SJCRH30 (cell line): Measurements from ENCODE around the gene NDUFAF5. TPM values are rescaled to one million over a fixed set of nuclear protein-coding genes. Genes with fewer than 3 reads are reported as not detected.
A peak's percentile ranks its signal among the peaks of the same experiment; 100 is the strongest.

Experiments
- DNase-seq, 2 experiments: peaks; one replicate each; pipeline ENCODE4 v3.0.0-alpha.2; 2015 to 2020
- H3K27ac ChIP-seq: fragments of 250-450 bp; sonication (Bioruptor Pico); 2 replicates; pipeline ENCODE4 v1.5.1; 2020; ENCODE audit warnings: mild to moderate bottlenecking, moderate library complexity
- H3K27me3 ChIP-seq: fragments of 250-450 bp; sonication (Bioruptor Pico); 2 replicates; pipeline ENCODE4 v1.5.1; 2020; ENCODE audit warnings: mild to moderate bottlenecking, moderate library complexity
- H3K36me3 ChIP-seq: fragments of 250-450 bp; sonication (Bioruptor Pico); 2 replicates; pipeline ENCODE4 v1.5.1; 2020; ENCODE audit warnings: mild to moderate bottlenecking, moderate library complexity
- H3K4me1 ChIP-seq: fragments of 250-450 bp; sonication (Bioruptor Pico); 2 replicates; pipeline ENCODE4 v1.5.1; 2020; ENCODE audit warnings: mild to moderate bottlenecking, moderate library complexity
- H3K4me3 ChIP-seq: fragments of 250-450 bp; sonication (Bioruptor Pico); 2 replicates; pipeline ENCODE4 v1.5.1; 2020; ENCODE audit warnings: mild to moderate bottlenecking, moderate library complexity
- H3K9me3 ChIP-seq: fragments of 250-450 bp; sonication (Bioruptor Pico); replicated peaks from 2 replicates; pipeline ENCODE4 v1.5.1; 2020; ENCODE audit warnings: mild to moderate bottlenecking, moderate library complexity
- total RNA-seq: library from RNA; depleted of rRNA; stranded (reverse); fragments of >200 nt; shearing (Covaris generic); gene quantifications from 2 replicates; pipeline ENCODE4 v1.2.3, GENCODE V29; 2014; rRNA removed

NDUFAF5 gene
- total RNA-seq, 1 experiment from 2014 or later = 36.2 TPM

DNA sequence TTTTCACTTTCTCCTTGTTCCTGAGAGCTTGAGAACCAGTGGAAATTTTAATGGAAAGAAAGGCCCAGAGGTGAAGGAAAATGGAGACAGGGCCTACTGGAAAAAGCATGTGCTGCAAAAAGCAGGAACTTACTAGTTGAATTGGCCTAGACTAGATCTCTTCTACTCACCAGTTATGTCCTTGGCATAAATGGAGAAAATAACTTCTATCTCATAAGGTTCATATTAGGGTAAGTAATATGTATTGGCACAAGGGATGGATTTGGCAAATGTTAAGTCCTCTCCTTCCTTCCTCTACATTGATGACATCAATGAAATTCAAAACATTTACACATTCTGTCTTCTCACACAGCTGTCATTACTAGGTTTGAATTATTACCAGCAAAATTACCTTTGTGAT, 74.0 kb downstream of the NDUFAF5 start:
- H3K27ac ChIP-seq = no peak overlapping the region
- H3K27me3 ChIP-seq = no peaks in the 10 kb centered on the region
- no peaks in the 10 kb centered on the region for H3K9me3 ChIP-seq
- H3K36me3 ChIP-seq = no peaks in the 10 kb centered on the region
- no peaks in the 10 kb centered on the region for H3K4me1 ChIP-seq
- no peak overlapping the region for H3K4me3 ChIP-seq
- DNase-seq = no peak

DNA sequence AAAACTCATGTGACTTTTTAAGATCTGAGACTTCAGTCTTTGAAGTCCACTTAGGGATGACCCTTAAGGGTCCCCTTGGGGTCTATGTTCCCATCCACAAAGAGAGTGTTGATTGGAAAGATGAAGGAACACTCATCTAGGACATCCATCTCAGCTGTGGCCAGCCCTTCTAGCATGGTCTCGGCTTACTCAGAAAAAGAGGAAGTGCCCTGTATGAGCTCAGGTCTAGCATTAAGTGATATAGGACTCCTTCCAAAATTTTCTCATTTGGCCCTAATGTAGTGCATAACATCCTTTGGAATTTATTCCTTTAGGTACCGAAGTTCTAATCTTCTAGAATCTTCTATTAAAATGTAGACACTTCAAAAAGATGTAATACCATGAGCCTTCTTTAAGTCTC, 77.4 kb downstream of the NDUFAF5 start:
- DNase-seq = no peak
- no peak overlapping the region for H3K4me3 ChIP-seq
- no peaks in the 10 kb centered on the region for H3K9me3 ChIP-seq
- H3K27me3 ChIP-seq = no peaks in the 10 kb centered on the region
- no peaks in the 10 kb centered on the region for H3K4me1 ChIP-seq
- no peak overlapping the region for H3K27ac ChIP-seq
- no peaks in the 10 kb centered on the region for H3K36me3 ChIP-seq

DNA sequence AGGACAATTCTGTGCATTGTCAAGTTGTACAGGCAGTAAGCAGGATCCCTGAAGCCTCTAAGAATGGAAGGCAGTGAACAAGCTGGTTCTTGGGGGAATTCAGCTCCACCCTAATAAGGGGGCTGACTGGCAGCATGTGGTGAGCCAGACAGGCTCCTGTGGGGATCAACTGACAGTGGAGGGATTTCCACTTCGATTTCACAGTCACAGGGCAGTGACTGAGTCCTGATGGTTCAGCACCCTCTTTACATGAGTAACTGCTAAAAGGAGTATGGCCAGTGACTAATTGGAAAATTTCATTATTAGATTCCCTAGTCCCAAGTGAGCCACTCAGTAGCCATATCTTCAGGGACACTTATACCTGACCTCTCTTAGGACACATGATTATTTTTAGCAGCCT, 78.4 kb downstream of the NDUFAF5 start:
- Histone ChIP-seq H3K4me1 (no peaks in the 10 kb centered on the region), H3K36me3 (no peaks in the 10 kb centered on the region), H3K27me3 (no peaks in the 10 kb centered on the region), H3K9me3 (no peaks in the 10 kb centered on the region), H3K27ac (no peak overlapping the region), H3K4me3 (no peak overlapping the region)
- DNase-seq = peak in 1 of 2 experiments; percentile 11

DNA sequence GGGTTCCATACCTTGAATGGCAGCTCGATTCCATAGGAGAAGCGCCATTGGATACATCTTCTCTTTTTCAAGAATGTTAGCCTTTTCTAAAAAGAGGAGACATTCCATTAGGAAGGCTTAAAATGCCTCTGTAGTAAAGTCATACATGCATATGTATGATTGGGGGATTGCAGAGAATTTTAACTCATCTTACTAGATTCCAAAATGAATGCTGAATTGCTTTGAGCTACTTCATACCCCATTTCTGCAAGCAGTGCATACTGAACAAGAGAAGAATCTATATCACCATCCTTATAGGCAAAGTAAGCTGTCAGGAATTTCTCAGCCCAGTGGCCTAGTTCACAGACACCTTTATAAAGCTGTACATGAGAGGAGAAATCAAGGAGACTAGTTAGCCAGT, 80.3 kb downstream of the NDUFAF5 start:
- no peaks in the 10 kb centered on the region for H3K36me3 ChIP-seq
- H3K4me3 ChIP-seq = no peak overlapping the region
- H3K9me3 ChIP-seq = no peaks in the 10 kb centered on the region
- no peak for DNase-seq
- H3K27me3 ChIP-seq = no peaks in the 10 kb centered on the region
- H3K27ac ChIP-seq = no peak overlapping the region
- no peaks in the 10 kb centered on the region for H3K4me1 ChIP-seq

DNA sequence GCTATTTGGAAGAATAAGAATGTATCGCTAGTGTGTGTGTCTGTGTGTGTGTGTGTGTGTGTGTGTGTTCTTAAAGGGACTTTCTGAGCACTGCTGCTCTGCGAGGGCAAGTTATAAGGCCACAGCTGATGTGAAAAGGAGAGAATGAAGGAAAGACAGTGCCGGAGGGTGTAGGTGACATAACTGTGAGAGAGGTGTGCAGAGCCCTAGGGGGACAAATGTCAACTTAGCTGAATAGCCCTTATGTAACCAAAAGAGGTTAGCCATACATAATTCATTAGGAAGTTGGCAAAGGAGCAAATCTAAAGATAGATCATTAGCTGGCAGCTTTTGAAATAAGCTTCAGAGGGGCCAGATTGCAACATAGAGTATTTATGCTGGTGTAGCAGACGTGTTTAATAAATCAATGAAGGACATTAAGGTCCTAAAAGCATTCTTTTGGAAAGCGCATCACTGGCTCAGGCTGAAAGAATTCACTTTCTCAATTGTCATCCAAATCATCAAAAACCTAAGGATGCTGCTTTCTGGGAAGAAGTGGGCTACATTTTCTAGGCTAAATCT, 81.0 kb downstream of the NDUFAF5 start:
- H3K27me3 ChIP-seq = no peaks in the 10 kb centered on the region
- H3K4me3 ChIP-seq = no peak overlapping the region
- no peak for DNase-seq
- no peaks in the 10 kb centered on the region for H3K4me1 ChIP-seq
- no peaks in the 10 kb centered on the region for H3K9me3 ChIP-seq
- H3K36me3 ChIP-seq = no peaks in the 10 kb centered on the region
- H3K27ac ChIP-seq = no peak overlapping the region

DNA sequence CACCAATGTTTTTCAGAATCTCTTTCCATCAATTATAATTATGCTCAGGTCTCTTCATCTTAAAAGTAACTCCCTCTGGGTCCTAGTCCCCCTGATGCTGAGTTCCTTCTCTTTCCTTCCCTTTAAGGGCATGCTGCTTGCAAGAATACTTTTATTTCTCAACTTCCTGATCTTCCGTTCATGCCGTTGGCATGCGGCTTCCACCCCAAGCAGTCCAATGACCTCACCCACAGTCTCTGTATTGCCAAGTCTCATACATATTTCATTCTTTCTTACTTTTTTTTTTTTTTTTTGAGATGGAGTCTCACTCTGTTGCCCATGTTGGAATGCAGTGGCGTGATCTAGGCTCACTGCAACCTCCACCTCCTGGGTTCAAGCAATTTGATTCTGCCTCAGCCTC, 83.5 kb downstream of the NDUFAF5 start:
- no peak overlapping the region for H3K4me3 ChIP-seq
- H3K27ac ChIP-seq = no peak overlapping the region
- no peaks in the 10 kb centered on the region for H3K4me1 ChIP-seq
- no peaks in the 10 kb centered on the region for H3K9me3 ChIP-seq
- no peaks in the 10 kb centered on the region for H3K27me3 ChIP-seq
- no peaks in the 10 kb centered on the region for H3K36me3 ChIP-seq
- DNase-seq = no peak

DNA sequence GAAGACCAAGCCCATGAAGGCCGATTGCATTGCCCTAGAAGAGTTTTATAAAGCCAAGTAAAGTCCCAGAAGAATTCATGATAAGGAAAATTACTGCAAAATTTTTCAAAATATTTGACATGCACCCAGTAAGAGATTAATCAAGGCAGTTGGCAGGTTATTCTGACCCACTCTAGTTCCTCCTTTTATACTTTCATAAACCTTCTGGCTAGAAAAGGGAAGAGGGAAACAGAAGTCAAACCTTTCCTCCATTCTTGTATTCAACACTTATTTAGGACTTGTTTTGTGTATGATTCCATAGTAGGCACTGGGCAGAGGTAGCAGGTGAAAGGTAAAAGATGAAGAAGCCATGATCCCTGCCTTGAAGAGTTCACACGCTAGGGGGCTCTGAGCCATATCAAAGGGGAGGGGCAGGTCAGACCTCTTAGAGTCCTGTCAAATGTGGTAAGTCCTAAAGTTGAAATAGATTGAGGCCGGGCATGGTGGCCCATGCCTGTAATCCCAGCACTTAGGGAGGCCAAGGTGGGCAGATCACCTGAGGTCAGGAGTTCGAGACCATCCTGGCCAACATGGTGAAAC, 85.4 kb downstream of the NDUFAF5 start:
- Histone ChIP-seq H3K27me3 (no peaks in the 10 kb centered on the region), H3K36me3 (no peaks in the 10 kb centered on the region), H3K9me3 (no peaks in the 10 kb centered on the region), H3K4me1 (no peaks in the 10 kb centered on the region), H3K4me3 (no peak overlapping the region), H3K27ac (no peak overlapping the region)
- DNase-seq = no peak

Other genes starting within 250 kb of the NDUFAF5 start
- gene TASP1, start 146.1 kb upstream of the NDUFAF5 start, total RNA-seq = 7.1 and 7.2 TPM in 2 replicates
- 27.8 and 33.9 TPM in 2 replicates for gene ESF1, start 109 bp upstream of the NDUFAF5 start, total RNA-seq
- gene SEL1L2, start 205.6 kb downstream of the NDUFAF5 start, total RNA-seq = not detected in 2 replicates
- gene MACROD2, start 210.5 kb downstream of the NDUFAF5 start, total RNA-seq = 0.08 and 0.12 TPM in 2 replicates